ENCODE results near the gene ARPC3.
"Not testable (repeated sequence)": the region's sequence is repeated elsewhere in the genome, so short reads cannot be mapped to it uniquely, and the experiment has no call there.

GRCh38 chr12:110465765-110466164 is 15.6 kb upstream of the ARPC3 start:
- not testable (repeated sequence) for TF ChIP-seq EP300, CTCF (IDR thresholded peaks at IDR 0.05)
